ENCODE data around the gene RAPGEF5.

RAPGEF5 gene

DNA sequence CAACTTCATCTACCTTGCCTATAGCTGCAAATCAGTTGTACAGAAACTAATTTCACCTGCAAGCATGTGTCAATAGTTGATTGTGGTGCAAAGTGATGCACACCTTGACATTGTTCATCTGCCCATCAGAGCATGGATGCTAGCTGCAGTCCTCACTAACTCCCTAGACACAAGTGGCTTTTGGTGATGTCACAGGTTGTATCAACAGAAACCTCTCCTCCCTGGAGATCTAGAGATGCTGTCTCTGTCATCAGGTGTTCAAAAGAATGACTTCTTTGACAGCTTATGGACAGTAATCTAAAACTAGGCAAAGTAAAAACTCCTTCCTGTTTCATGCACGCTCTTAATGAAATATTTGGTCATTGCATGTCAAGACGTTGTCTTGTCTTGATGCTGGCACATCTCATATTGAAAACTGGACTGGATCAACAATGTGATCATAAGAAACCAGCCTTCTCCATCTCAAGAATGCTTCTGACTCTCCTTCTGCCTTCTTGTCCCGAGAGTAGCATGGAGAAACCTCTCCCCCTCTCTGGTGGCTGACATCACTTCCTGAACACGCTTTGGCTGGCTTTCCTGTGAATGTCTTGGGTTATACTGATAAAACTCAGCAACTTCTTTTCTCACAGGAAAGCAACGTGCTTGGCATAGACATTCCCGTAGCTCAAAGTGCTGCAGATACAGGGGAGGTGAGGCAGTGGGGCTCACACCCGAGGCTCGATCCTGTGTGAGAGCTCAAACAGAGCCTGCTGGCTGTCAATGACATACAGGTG lies 235.1 kb downstream of the RAPGEF5 start:
- no peak overlapping the region for H3K27ac ChIP-seq
- peaks cover 26% of the 10 kb centered on the region for H3K36me3 ChIP-seq
- TF ChIP-seq, protein P1, sequence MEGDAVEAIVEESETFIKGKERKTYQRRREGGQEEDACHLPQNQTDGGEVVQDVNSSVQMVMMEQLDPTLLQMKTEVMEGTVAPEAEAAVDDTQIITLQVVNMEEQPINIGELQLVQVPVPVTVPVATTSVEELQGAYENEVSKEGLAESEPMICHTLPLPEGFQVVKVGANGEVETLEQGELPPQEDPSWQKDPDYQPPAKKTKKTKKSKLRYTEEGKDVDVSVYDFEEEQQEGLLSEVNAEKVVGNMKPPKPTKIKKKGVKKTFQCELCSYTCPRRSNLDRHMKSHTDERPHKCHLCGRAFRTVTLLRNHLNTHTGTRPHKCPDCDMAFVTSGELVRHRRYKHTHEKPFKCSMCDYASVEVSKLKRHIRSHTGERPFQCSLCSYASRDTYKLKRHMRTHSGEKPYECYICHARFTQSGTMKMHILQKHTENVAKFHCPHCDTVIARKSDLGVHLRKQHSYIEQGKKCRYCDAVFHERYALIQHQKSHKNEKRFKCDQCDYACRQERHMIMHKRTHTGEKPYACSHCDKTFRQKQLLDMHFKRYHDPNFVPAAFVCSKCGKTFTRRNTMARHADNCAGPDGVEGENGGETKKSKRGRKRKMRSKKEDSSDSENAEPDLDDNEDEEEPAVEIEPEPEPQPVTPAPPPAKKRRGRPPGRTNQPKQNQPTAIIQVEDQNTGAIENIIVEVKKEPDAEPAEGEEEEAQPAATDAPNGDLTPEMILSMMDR (IDR thresholded peaks at IDR 0.05; ENCODE audit: low read depth, low read length), result no peak
- H3K27me3 ChIP-seq (ENCODE audit: insufficient read depth, low read depth, severe bottlenecking), result no peaks in the 10 kb centered on the region
- H3K4me3 ChIP-seq (ENCODE audit: low read depth, low read length), result no peak overlapping the region
- no peak for DNase-seq
- H3K9me3 ChIP-seq (ENCODE audit: severe bottlenecking), result no peaks in the 10 kb centered on the region

DNA sequence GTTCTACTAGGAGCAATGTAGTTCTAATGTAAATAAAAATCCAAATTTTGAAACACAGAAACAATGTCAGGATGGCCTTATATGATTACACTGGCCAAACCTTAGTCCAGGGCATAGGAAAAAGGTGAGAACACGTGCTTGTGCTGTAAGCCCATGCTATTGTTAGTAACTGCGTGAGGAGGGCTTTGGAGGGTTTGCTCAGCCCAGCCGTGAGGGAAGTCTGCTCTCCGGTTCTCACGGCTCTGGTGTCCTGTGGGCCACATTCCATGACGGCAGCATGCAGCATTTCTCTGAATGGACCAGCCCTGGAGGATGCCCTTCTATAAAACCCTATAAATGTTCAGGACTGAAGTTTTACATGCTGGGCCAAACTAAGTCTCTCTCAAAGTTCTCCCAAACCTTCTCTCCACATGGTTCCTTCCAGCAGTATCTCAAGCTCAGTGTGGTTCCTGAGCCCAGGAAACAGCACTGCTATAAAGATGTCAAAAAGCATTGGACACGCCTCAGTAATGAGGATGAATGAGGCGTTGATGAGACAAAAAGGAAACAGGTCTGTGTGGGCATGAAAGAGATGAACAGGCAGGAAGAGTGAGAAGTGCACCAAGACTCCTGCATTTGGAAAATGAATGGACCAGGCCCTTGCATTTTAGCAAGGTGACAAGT lies 236.4 kb downstream of the RAPGEF5 start:
- Histone ChIP-seq H3K27ac (no peak overlapping the region), H3K36me3 (peaks cover 17% of the 10 kb centered on the region), H3K4me3 (ENCODE audit: low read depth, low read length) (no peak overlapping the region), H3K27me3 (ENCODE audit: insufficient read depth, low read depth, severe bottlenecking) (no peaks in the 10 kb centered on the region), H3K9me3 (ENCODE audit: severe bottlenecking) (no peaks in the 10 kb centered on the region)
- no peak for DNase-seq
- TF ChIP-seq, protein P1 (IDR thresholded peaks at IDR 0.05; ENCODE audit: low read depth, low read length), result no peak

DNA sequence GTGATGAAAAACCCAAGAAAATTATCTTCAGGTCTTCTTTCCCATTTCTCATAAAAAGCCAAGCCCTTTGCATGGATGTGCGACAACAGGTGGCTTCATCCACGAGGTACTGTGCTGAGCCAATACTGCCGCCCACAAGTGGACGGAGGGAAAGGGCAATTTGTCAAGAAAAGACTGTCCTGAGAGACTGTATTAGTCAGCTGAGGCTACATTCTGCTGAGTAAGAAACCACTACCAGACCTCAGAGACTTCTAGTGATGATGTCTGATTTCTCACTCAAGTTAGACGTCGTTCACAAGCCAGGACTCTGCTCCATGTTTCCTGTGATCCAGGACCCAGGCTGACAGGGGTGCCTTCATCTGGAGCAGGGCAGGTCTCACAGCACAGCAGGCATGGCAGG lies 239.7 kb downstream of the RAPGEF5 start:
- TF ChIP-seq, protein P1 (IDR thresholded peaks at IDR 0.05; ENCODE audit: low read depth, low read length), result no peak
- no peak overlapping the region for H3K4me3 ChIP-seq (ENCODE audit: low read depth, low read length)
- H3K27ac ChIP-seq, result no peak overlapping the region
- no peaks in the 10 kb centered on the region for H3K27me3 ChIP-seq (ENCODE audit: insufficient read depth, low read depth, severe bottlenecking)
- no peak for DNase-seq
- H3K36me3 ChIP-seq, result peaks cover 2% of the 10 kb centered on the region
- H3K9me3 ChIP-seq (ENCODE audit: severe bottlenecking), result no peaks in the 10 kb centered on the region

DNA sequence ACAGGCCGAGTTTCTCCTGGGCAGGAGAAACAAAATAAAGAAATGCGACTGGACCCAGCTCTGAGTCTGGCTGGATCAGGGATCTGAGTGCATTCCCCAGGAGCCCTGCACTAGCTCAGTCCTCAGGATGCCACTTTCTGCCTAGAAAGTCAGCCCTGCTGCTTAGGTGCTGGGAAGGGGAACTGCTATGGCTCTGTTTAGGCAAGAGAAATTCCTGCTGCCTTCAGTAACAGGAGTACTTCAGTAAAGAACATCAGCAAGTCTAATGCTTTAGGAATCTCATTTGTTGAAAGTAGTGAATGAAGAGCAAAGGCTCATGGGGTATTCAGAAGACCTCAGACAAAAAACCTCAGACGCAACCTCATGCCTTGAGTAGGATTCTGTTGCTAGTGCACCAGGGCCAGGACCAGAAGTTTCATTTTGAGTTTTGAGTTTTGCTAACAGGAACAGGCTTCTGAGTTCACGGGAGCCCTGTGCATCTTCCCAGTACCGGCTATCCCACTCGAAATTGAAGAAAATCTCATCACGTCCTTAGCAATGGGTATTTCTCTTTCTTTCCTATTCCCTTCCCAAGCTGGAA lies 240.4 kb downstream of the RAPGEF5 start:
- DNase-seq, result no peak
- H3K27ac ChIP-seq, result no peak overlapping the region
- H3K4me3 ChIP-seq (ENCODE audit: low read depth, low read length), result no peak overlapping the region
- no peaks in the 10 kb centered on the region for H3K27me3 ChIP-seq (ENCODE audit: insufficient read depth, low read depth, severe bottlenecking)
- no peaks in the 10 kb centered on the region; the same call in 1 of the 2 replicates for H3K36me3 ChIP-seq
- H3K9me3 ChIP-seq (ENCODE audit: severe bottlenecking), result no peaks in the 10 kb centered on the region
- TF ChIP-seq, protein P1 (IDR thresholded peaks at IDR 0.05; ENCODE audit: low read depth, low read length), result no peak

DNA sequence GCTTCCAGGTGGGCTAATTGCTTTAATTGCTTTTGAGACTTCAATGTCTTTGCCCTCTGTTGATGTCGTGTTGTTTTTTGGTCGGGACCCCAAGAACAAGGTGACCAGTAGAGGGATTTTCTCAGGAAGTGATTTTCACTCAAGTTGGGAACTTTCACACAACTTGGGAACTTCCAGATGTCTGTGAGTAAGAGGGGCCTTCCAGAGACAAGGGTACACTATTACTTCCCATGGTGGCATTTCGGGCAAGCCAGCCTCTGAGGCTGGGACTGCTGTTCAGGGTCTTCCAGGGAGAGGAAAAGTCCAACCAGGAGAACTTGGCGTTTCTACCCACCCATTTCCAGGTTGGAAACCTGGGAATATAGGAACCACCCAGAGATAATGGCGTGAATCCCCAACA lies 241.3 kb downstream of the RAPGEF5 start:
- TF ChIP-seq, protein P1 (IDR thresholded peaks at IDR 0.05; ENCODE audit: low read depth, low read length), result no peak
- no peaks in the 10 kb centered on the region for H3K27me3 ChIP-seq (ENCODE audit: insufficient read depth, low read depth, severe bottlenecking)
- no peak for DNase-seq
- no peak overlapping the region for H3K4me3 ChIP-seq (ENCODE audit: low read depth, low read length)
- no peaks in the 10 kb centered on the region for H3K9me3 ChIP-seq (ENCODE audit: severe bottlenecking)
- no peaks in the 10 kb centered on the region; the same call in 1 of the 2 replicates for H3K36me3 ChIP-seq
- no peak overlapping the region for H3K27ac ChIP-seq

Measured in WERI-Rb-1 (cell line).